Measurements from ENCODE around the gene ESYT1. TPM values are rescaled to one million over a fixed set of nuclear protein-coding genes. Genes with fewer than 3 reads are reported as not detected.

The ESYT1 gene
- total and polyA plus RNA-seq, 9 of the 15 experiments (the other 6 are each of a cell fraction or from before 2014, with no cell fraction given) = 132 to 420 (median 164) TPM

- TF ChIP-seq ZNF318 (IDR thresholded peaks at IDR 0.05; ENCODE audit: borderline replicate concordance in 1 of 2, low read depth in 1 of 2) (peak in 1 of 2 experiments; percentile 30; a peak in 1 of 4 replicates), YY1 (IDR thresholded peaks at IDR 0.05; ENCODE audit: borderline replicate concordance in 1 of 3, control insufficient read depth in 1 of 3, extremely low read depth in 1 of 3, insufficient read depth in 3 of 3, insufficient read length in 1 of 3, insufficient replicate concordance in 2 of 3, low read depth in 1 of 3, low read length in 2 of 3) (peak in 2 of 3 experiments; percentile 28 to 61), SMAD3 (CRISPR knock-in tag; conservative IDR thresholded peaks at IDR 0.05) (peak; percentile 67; the same call in 1 of the 2 replicates), E2F1 (CRISPR knock-in tag; IDR thresholded peaks at IDR 0.05) (peak; percentile 20; the same call in 1 of the 2 replicates), NFE2L1 (tag; IDR thresholded peaks at IDR 0.05; ENCODE audit: borderline replicate concordance, low read depth) (no peak), BMI1 (IDR thresholded peaks at IDR 0.05; ENCODE audit: low read length) (peak; percentile 93), CXXC5 (CRISPR knock-in tag; IDR thresholded peaks at IDR 0.05) (peak; percentile 92), ZNF253 (CRISPR knock-in tag; conservative IDR thresholded peaks at IDR 0.05) (peak; percentile 88), SIN3B (IDR thresholded peaks at IDR 0.05; ENCODE audit: low read depth) (peak; percentile 60; the same call in 1 of the 2 replicates), FOXK1 (CRISPR knock-in tag; IDR thresholded peaks at IDR 0.05; ENCODE audit: borderline replicate concordance) (peak; percentile 6; the same call in 1 of the 2 replicates), POLR2AphosphoS2 (IDR thresholded peaks at IDR 0.05; ENCODE audit: low read length) (peak; percentile 100), TBP (optimal IDR thresholded peaks at IDR 0.05; ENCODE audit: low read depth, low read length) (no peak), RBM25 (IDR thresholded peaks at IDR 0.05; ENCODE audit: low read depth, low read length, severe bottlenecking) (no peak), GABPA (tag; conservative IDR thresholded peaks at IDR 0.05; ENCODE audit: low read depth) (peak; percentile 99), JUND (IDR thresholded peaks at IDR 0.05; ENCODE audit: borderline replicate concordance, low read depth, low read length) (peak; percentile 78), JUND (tag; IDR thresholded peaks at IDR 0.05; ENCODE audit: borderline replicate concordance, low read depth, low read length) (peak; percentile 58; the same call in 1 of the 3 replicates)
Observed at GRCh38 chr12:56117778-56118687, 10.0 kb upstream of the ESYT1 start, which contains the start of gene ZC3H10 (continued).

All from K562 (cell line).